Glomerular endothelial cell (primary cell): ENCODE measurements around the gene SH2D6. TPM values are rescaled to one million over a fixed set of nuclear protein-coding genes. Genes with fewer than 3 reads are reported as not detected.
"Not testable (repeated sequence)": the region's sequence is repeated elsewhere in the genome, so short reads cannot be mapped to it uniquely, and the experiment has no call there.

Source experiments
- DNase-seq: peaks from one replicate; pipeline ENCODE4 v3.0.0-alpha.2; 2011; ENCODE audit warnings: low read depth, low spot score; ENCODE audit errors: extremely low read depth
- total RNA-seq: library from RNA; depleted of rRNA; stranded (reverse); fragments of >200 nt; gene quantifications from 2 replicates; pipeline ENCODE4 v1.2.3, GENCODE V29; 2015

SH2D6 gene
- total RNA-seq = not detected in 2 replicates

GRCh38 chr2:85418132-85419008 lies at the start of gene SH2D6:
Gene SH2D6, plus strand, starts transcription at chr2:85418714. Its CDS starts 10,752 bp downstream, at chr2:85429466.
- DNase-seq = no peak

- no peak for DNase-seq
Observed at GRCh38 chr2:85368921-85369320, 49.6 kb upstream of the SH2D6 start.

- DNase-seq = no peak
Observed at GRCh38 chr2:85369500-85369899, 49.0 kb upstream of the SH2D6 start.

- DNase-seq = no peak
Observed at GRCh38 chr2:85371045-85371444, 47.5 kb upstream of the SH2D6 start.

- DNase-seq = no peak
Observed at GRCh38 chr2:85376291-85377065, 42.0 kb upstream of the SH2D6 start.

GRCh38 chr2:85377083-85377482 lies 41.4 kb upstream of the SH2D6 start:
- DNase-seq = no peak

- no peak for DNase-seq
Observed at GRCh38 chr2:85378257-85378656, 40.3 kb upstream of the SH2D6 start.

GRCh38 chr2:85380048-85380447 lies 38.5 kb upstream of the SH2D6 start:
- DNase-seq = no peak

GRCh38 chr2:85383151-85383550 lies 35.4 kb upstream of the SH2D6 start:
- DNase-seq = not testable (repeated sequence)

GRCh38 chr2:85383850-85384249 lies 34.7 kb upstream of the SH2D6 start:
- DNase-seq = no peak

- DNase-seq = no peak
Observed at GRCh38 chr2:85385746-85386145, 32.8 kb upstream of the SH2D6 start.

GRCh38 chr2:85387754-85388153 lies 30.8 kb upstream of the SH2D6 start:
- no peak for DNase-seq

GRCh38 chr2:85388878-85389538 lies 29.5 kb upstream of the SH2D6 start:
- DNase-seq = no peak

GRCh38 chr2:85390941-85391669 lies 27.4 kb upstream of the SH2D6 start:
- no peak for DNase-seq

- no peak for DNase-seq
Observed at GRCh38 chr2:85393836-85394235, 24.7 kb upstream of the SH2D6 start.

GRCh38 chr2:85394261-85394681 lies 24.2 kb upstream of the SH2D6 start:
- no peak for DNase-seq

- DNase-seq = no peak
Observed at GRCh38 chr2:85394976-85395375, 23.5 kb upstream of the SH2D6 start.

GRCh38 chr2:85395912-85396475 lies 22.5 kb upstream of the SH2D6 start:
- DNase-seq = no peak

- DNase-seq = no peak
Observed at GRCh38 chr2:85396531-85397470, 21.7 kb upstream of the SH2D6 start.
